Endothelial cell (in vitro differentiated cells): Measurements from ENCODE around the gene OARD1. TPM values are rescaled to one million over a fixed set of nuclear protein-coding genes. Genes with fewer than 3 reads are reported as not detected.

Source experiments
- DNase-seq: peaks from one replicate; pipeline ENCODE4 v3.0.0; 2021; ENCODE audit warnings: low spot score
- H3K27ac Mint-ChIP-seq: one replicate; pipeline ENCODE4 v1.8.0; 2021; ENCODE audit warnings: mixed read lengths, inconsistent platforms; ENCODE audit not compliant: unreplicated experiment
- H3K27me3 Mint-ChIP-seq: one replicate; pipeline ENCODE4 v1.8.0; 2021; ENCODE audit warnings: mild to moderate bottlenecking, moderate library complexity, mixed read lengths, inconsistent platforms; ENCODE audit not compliant: unreplicated experiment
- H3K36me3 Mint-ChIP-seq: one replicate; pipeline ENCODE4 v1.8.0; 2021; ENCODE audit warnings: mild to moderate bottlenecking, low read depth, mixed read lengths, inconsistent platforms; ENCODE audit not compliant: unreplicated experiment
- H3K4me1 Mint-ChIP-seq: one replicate; pipeline ENCODE4 v1.8.0; 2021; ENCODE audit warnings: mild to moderate bottlenecking, mixed read lengths, inconsistent platforms; ENCODE audit not compliant: unreplicated experiment
- H3K4me3 Mint-ChIP-seq: one replicate; pipeline ENCODE4 v1.8.0; 2021; ENCODE audit warnings: mild to moderate bottlenecking, mixed read lengths, inconsistent platforms; ENCODE audit not compliant: unreplicated experiment
- H3K9me3 Mint-ChIP-seq: one replicate; pipeline ENCODE4 v1.8.0; 2021; ENCODE audit warnings: mixed read lengths, inconsistent platforms; ENCODE audit not compliant: unreplicated experiment
- total RNA-seq: library from RNA; stranded (reverse); fragmentation: NEBNext Ultra II Directional; extraction: Animal tissue kit (Norgen Biotek cat#: 25700); gene quantifications from one replicate; pipeline ENCODE4 v1.2.1, GENCODE V29; 2021; ENCODE audit not compliant: unreplicated experiment
- TF ChIP-seq, protein P1 (sequence below): fragments of 200-600 bp; sonication (generic); IDR thresholded peaks from one replicate; pipeline ENCODE4 v1.5.0; 2021; ENCODE audit warnings: antibody characterized with exemption; ENCODE audit not compliant: unreplicated experiment

Gene OARD1
- total RNA-seq, 1 donor from 2014 or later, result 20.5 TPM

DNA sequence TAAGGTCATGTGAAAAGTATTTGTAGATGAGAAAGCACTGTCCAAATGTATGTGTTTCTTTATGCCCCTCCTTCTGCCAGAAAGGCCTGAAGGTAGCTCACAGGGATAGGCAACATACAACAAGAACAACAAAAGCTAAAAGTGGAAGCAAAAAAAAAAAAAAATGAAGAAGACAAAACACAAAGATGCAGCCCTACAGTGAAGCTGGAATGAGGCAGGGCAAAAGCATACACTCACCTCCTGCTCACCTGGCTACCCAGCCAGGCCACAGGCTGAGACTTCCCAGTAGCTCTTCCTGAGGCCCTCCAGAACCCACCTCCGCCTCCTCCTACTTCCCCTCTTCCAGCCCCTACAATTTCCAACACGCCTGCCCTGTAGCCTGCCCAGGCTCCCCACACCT, 35.6 kb downstream of the OARD1 start:
- Mint-ChIP-seq H3K27ac (no peak overlapping the region), H3K27me3 (no peaks in the 10 kb centered on the region), H3K36me3 (peaks cover 3% of the 10 kb centered on the region), H3K4me3 (no peak overlapping the region), H3K9me3 (no peaks in the 10 kb centered on the region), H3K4me1 (no peaks in the 10 kb centered on the region)
- no peak for DNase-seq
- TF ChIP-seq, protein P1, sequence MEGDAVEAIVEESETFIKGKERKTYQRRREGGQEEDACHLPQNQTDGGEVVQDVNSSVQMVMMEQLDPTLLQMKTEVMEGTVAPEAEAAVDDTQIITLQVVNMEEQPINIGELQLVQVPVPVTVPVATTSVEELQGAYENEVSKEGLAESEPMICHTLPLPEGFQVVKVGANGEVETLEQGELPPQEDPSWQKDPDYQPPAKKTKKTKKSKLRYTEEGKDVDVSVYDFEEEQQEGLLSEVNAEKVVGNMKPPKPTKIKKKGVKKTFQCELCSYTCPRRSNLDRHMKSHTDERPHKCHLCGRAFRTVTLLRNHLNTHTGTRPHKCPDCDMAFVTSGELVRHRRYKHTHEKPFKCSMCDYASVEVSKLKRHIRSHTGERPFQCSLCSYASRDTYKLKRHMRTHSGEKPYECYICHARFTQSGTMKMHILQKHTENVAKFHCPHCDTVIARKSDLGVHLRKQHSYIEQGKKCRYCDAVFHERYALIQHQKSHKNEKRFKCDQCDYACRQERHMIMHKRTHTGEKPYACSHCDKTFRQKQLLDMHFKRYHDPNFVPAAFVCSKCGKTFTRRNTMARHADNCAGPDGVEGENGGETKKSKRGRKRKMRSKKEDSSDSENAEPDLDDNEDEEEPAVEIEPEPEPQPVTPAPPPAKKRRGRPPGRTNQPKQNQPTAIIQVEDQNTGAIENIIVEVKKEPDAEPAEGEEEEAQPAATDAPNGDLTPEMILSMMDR, result no peak

DNA sequence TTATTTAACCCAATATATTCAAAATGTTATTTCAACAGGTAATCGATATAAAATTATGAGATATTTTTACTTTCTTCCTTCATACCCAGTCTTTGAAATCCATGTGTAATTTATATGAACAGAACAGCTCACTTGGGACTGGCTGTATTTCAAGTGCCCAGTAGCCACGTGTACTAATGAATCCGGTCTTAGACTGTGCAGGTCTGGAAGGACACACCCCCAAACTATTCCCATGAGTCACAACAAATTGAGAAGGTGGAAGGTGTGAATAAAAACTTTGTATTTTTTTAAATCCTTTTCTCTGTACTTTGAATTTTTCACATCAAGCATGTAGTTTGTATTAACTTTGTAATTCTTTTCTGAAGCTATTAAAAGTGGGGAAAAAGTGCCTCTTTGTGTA, 36.0 kb downstream of the OARD1 start:
- H3K9me3 Mint-ChIP-seq, result no peaks in the 10 kb centered on the region
- H3K27me3 Mint-ChIP-seq, result no peaks in the 10 kb centered on the region
- TF ChIP-seq, protein P1, result no peak
- no peak overlapping the region for H3K4me3 Mint-ChIP-seq
- no peaks in the 10 kb centered on the region for H3K4me1 Mint-ChIP-seq
- no peak for DNase-seq
- peaks cover 3% of the 10 kb centered on the region for H3K36me3 Mint-ChIP-seq
- no peak overlapping the region for H3K27ac Mint-ChIP-seq

DNA sequence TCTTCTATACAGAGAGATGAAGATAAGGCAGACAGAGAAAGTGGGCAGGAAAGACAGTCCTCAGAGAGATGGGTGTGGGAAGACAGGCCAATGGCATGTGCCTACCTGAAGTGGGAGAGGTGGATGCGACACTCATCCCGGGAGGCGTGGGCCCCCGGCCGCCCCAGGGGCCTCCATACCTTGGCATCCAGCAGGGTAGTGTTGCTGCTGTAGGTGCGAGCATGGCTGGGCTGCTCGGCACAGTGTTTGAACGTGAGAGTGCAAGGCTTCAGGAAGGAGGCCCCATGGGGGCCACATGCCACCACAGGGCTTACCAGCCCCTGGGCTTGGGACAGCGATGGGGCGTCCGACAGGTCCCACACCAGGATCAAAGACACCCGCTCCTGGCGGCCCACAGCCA, 38.4 kb downstream of the OARD1 start:
- Mint-ChIP-seq H3K9me3 (no peaks in the 10 kb centered on the region), H3K27ac (no peak overlapping the region), H3K4me3 (no peak overlapping the region), H3K27me3 (no peaks in the 10 kb centered on the region), H3K4me1 (peaks cover 9% of the 10 kb centered on the region), H3K36me3 (peaks cover 3% of the 10 kb centered on the region)
- TF ChIP-seq, protein P1, result no peak
- DNase-seq, result no peak

DNA sequence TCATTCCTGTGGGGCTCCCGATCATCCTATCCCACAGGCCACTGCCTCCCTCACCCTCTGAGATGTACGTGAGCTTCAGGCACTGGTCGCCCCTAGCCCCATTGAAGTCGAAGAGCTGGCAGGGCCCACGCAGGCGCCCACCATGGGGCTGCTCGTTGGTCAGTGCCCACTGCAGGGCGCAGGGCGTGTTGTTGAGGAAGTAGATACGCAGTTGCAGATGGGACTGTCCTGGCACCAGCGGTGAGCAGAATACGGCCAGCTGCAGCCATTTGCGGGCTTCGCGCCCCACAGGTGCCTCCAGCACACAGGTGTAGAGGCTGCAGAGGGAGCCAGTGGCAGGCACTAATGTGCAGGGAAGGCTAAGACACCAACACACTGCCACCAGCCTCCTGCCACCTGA, 39.3 kb downstream of the OARD1 start:
- Mint-ChIP-seq H3K36me3 (peaks cover 3% of the 10 kb centered on the region), H3K27ac (no peak overlapping the region), H3K27me3 (no peaks in the 10 kb centered on the region), H3K9me3 (no peaks in the 10 kb centered on the region), H3K4me1 (peaks cover 11% of the 10 kb centered on the region), H3K4me3 (no peak overlapping the region)
- no peak for DNase-seq
- TF ChIP-seq, protein P1, result no peak

DNA sequence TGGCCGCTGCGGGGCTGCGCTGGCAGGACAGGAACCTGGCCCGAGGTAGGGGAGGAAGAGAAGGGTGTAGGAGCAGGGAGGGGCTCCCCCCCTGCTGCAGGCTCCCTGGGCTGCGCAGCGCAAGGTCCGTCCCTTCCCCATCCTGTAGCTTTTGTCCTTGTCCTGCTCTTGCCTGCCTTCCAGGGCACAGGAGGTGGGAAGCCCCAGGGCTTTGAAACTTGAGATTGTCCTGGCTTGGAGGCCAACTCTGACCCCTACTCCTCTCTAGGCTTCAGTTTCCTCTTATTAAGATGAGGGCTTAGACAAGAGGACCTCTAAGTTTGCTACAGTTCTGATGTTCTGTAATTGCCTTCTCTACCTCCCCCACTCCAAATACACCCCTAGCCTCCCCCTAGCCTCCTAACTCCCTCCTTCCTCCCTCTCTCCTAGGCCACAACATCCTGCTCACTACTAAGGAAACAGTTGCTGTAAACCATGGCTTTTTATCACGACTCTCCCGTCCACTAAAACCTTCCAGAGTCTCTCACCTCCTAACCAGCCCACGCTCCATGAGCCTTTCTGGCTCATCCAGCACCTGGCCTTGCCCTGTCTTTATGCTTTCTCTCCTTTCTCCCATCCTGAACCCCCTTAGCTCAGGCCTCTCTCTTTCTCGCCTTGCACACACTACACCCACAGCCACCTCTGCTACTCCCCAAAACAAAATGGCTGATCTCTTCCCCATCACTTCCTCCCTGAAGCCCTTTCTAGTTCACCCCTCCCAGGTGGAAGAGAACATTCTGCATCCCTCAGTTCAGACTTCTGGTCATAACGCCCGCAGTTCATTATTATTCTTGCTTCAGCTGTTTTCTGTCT, 43.4 kb downstream of the OARD1 start:
- peaks cover 3% of the 10 kb centered on the region for H3K36me3 Mint-ChIP-seq
- TF ChIP-seq, protein P1, result no peak
- H3K27me3 Mint-ChIP-seq, result no peaks in the 10 kb centered on the region
- DNase-seq, result peak; percentile 40
- peak overlapping the region; percentile 84 for H3K27ac Mint-ChIP-seq
- peak overlapping the region; percentile 78 for H3K4me3 Mint-ChIP-seq
- peaks cover 21% of the 10 kb centered on the region for H3K4me1 Mint-ChIP-seq
- H3K9me3 Mint-ChIP-seq, result no peaks in the 10 kb centered on the region
